GM19025 (cell line): ENCODE data around the gene GSTT2.

Source experiments
- ATAC-seq: cut with Tn5 transposase; IDR thresholded peaks from one replicate; pipeline ENCODE4 v1.9.1; 2021; ENCODE audit warnings: mild to moderate bottlenecking, low read depth, moderate library complexity; ENCODE audit not compliant: unreplicated experiment

Gene GSTT2

DNA sequence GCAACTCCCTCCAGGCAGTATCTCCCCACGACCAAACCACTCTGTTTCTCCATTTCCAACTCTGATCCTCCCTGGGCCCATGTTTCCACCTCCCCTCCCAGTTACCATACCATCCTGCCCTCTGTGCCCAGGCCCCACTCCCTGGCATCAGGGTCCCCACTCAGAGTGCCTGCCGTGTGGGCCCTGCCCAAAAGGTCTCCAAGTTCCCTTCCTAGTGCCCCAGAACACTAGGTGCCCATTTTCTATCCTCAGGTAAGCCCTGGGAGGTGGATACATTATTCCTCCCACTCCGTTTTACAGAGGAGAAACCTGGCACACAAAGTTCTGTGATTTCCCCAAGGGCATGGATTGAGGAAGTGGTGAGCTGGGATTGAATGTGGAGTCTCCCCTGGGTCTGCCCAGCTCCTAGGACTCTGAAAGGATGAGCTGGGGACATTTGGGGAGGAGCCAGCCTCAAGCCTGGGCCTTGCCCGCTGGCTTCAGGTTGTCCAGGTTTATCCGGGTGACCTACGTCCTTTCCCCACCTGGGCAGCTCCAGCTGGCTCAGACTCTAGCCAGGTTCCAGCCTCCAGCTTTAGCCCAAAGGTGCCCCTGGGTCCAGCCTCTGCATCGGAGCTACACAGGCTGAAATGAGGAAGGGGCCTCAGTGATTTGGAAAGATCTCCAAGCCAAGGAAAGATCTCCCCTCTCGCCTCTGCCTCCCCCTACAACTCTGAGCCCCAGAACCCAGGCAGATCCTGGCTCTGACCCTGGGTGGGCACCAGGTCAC is 27.5 kb downstream of the GSTT2 start:
- ATAC-seq = no peak

DNA sequence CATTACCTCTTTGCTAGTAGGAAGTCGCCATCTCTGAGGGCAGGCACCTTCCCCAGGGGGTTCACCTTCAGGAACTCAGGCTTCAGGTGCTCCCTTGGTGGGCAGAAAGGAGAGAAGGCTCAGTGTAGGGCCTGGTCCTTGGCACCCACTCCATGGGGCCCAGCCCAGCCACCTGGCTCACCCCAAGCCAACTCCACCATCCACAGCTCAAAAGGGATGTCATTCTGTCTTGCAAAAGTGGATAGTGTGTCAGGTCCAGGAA is 28.0 kb downstream of the GSTT2 start:
- no peak for ATAC-seq

GRCh38 chr22:24008381-24009226 is 28.7 kb downstream of the GSTT2 start:
- no peak for ATAC-seq

DNA sequence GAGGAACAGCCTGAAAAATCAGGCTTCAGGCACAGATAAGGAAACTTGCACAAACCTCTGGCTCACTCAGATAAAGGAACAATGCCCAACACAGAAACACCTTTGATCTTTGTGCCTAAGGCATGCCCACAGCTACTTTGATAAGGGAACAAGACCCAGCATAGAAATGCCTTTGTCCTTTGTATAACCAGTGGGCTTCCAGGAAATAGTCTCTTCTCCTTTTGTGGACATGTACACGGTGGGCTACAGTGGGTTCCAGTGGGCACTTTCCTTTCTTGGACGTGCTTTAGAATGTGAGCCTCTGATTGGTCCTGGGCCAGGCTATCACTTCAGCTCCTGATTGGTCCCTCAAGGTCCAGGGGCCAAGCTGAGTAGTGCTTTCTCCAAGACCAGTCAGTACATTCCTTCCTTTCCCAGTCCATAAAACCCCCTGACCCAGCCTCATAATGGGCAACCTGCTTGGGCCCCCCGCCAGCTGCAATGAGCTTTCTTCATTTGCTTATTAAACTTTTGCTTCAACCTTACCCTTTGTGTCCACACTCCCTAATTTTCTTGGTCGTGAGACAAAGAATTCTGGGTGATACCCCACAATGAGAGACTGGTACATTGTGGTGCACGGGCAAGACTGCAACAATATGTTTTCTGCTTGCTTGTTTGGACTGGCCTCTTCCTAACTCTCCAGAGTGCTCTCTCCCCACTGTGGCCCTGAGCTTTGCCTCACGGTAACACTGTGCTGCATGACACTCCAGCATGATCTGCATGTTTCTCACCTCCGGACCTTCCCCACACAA is 29.5 kb downstream of the GSTT2 start:
- ATAC-seq = no peak

- no peak for ATAC-seq
Measured at GRCh38 chr22:24010018-24010391, 30.1 kb downstream of the GSTT2 start.

DNA sequence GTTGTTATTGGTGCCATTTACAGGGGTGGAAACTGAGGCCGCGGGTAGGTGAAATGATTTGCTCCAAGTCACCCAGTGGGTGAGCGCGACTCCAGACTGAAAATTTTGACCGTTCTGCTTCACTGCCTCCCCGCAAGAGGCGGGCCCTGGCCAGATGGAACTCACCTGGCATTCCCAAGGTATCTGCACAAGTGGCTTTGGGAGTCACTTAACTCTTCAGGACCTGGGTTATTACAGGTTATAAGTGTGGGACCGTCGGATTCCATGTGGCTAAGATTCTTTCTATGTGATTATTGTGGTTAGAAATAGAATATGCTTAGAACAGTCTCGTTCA is 31.8 kb downstream of the GSTT2 start:
- ATAC-seq = no peak

DNA sequence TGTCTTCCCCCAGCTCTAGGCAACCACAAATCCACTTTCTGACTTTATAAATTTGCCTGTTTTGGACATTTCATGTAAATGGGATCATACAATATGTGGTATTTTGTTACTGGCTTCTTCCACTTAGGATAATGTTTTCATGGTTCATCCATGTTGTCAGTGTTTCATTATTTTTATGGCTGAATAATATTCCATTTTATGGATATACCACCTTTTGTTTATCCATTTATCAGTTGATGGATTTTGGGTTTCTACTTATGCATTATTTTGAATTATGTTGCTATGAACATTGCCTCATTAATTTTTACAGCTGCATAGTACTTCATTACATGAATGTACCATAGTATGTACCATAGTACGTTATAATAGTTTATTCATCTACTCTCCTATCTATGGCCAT is 36.2 kb downstream of the GSTT2 start:
- ATAC-seq = no peak

GRCh38 chr22:24021304-24021703 is 41.4 kb downstream of the GSTT2 start:
- ATAC-seq = no peak

GRCh38 chr22:24023204-24023789 is 43.4 kb downstream of the GSTT2 start:
- ATAC-seq = no peak

GRCh38 chr22:24024354-24024753 is 44.4 kb downstream of the GSTT2 start:
- no peak for ATAC-seq

DNA sequence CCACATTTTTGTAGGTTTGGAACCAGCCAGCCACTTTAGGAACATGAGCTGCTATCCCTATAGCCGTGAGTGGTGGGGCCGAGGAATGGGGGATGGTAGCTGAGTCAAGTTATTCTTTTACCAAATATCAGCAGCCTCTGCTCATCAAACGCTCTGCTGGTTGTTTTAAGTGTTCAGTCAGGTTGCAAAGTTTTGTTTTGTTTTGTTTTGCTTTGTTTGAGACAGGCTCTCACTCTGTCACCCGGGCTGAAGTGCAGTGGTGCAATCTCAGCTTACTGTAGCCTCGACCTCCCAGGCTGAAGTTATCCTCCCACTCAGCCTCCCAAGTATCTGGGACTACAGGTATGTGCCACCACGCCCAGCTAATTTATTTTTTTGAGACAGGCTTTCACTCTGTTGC is 45.5 kb downstream of the GSTT2 start:
- no peak for ATAC-seq

- no peak for ATAC-seq
Measured at GRCh38 chr22:24026056-24026455, 46.1 kb downstream of the GSTT2 start.

DNA sequence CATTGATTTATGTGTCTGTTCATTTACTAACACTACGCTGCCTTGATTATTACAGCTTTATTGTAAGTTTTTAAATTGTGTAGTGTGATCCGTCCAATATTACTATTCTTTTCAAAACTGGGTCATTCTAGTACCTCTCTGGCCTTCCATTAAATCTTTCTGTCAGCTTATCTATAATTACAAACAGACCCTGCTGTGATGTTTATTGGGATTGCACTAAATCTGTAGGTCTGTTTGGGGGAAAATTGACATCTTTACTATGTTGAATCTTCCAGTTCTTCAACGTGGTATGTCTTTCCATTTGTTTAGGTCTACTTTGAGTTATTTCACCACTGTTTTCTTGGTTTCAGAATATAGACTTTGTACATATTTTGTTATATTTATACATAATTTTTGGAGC is 46.8 kb downstream of the GSTT2 start:
- ATAC-seq = no peak

- ATAC-seq = no peak
Measured at GRCh38 chr22:24027389-24027975, 47.5 kb downstream of the GSTT2 start.

DNA sequence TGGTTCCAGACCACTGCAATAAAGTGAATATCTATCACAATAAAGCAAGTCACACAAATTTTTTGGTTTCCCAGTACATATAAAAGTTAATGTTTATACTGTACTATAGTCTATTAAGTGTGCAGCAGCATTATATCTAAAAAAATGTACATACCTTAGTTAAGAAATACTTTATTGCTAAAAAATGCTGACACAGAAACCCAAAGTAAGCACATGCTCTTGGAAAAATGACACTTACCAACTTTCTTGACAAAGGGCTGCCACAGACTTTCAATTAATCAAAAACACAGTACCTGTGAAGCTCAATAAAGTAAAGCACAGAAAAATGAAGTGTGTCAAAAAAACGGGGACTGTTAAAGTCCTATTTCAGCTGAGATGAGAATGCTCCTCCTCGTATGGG is 48.1 kb downstream of the GSTT2 start:
- ATAC-seq = no peak

DNA sequence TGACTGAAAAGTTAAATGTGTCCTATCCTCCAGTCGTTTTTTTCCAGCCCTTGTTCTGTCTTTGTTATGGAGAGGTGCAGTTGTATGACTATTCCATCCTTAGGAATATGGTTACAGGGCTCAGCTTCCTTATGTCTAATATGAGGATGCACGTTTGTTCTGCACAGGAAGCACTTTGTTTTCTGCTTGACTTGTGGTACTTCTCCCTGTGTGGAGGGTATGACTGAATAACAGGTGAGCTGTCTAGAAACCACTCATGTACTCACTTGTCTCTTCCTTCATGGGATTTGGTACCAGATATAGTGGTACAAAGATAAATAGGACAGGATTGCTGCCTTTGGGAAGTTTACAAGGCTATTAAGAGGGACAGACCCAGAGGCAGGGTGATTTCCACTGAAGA is 48.6 kb downstream of the GSTT2 start:
- no peak for ATAC-seq

GRCh38 chr22:24029304-24029703 is 49.4 kb downstream of the GSTT2 start:
- ATAC-seq = no peak

DNA sequence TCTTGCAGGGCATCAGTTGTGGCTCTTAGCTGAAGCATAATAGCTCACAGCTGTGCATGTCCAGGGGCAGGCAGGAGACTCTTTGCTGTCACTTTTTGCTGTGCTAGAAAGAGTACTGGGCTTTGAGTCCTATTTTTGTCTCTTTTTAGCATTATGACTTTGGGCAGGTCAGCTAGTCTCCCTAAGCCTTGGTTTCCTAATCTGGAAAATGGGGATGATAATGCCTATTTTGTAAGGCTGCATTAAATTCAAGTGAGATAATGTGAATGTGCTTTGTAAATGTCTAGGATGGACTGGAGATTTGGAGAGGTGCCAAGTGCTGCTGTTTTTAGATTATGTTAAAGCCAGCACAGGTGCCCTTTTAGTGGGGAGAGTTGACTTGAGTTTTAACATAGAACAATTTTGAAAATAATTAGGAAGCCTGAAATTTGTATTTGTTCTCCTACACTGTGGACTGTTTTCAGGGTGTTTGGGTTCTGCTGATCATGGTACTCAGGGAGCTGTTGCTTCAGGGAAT is 50.3 kb downstream of the GSTT2 start:
- ATAC-seq = no peak
